IMR-90 (cell line): ENCODE data around the gene C10orf95. TPM values are rescaled to one million over a fixed set of nuclear protein-coding genes. Genes with fewer than 3 reads are reported as not detected.

Source experiments
- ATAC-seq: fragments of 200-7000 bp; cut with Tn5 transposase; 2 replicates; pipeline ENCODE4 v1.9.1; 2020; ENCODE audit warnings: low read depth, mild to moderate bottlenecking, moderate library complexity
- BruUV-seq: library from RNA; stranded (reverse); fragments of 400-500 nt; replicated peaks from 2 replicates; lab custom pipeline; 2021; lab: Mats Ljungman, UMichigan
- CTCF ChIA-PET: fragments of 300-600 bp; formaldehyde crosslinking; extraction: SDS; loops from one replicate; lab custom pipeline; 2021; ENCODE audit warnings: antibody characterized with exemption; lab: Yijun Ruan, JAX
- POLR2A ChIA-PET: fragments of 300-600 bp; sonication (Branson Sonifier 250); formaldehyde crosslinking; loops from one replicate; lab custom pipeline; 2022; ENCODE audit warnings: antibody characterized with exemption; ENCODE audit not compliant: unreplicated experiment; lab: Charles Lee
- DNase-seq: peaks from one replicate; pipeline ENCODE4 v3.0.0; 2013
- H2AFZ ChIP-seq: replicated peaks from 2 replicates; pipeline ENCODE3; 2013; ENCODE audit warnings: low read length, mild to moderate bottlenecking; ENCODE audit not compliant: poor library complexity
- H2AK5ac ChIP-seq: 2 replicates; pipeline ENCODE4 v1.6.1; 2013; ENCODE audit warnings: low read depth, low read length, inconsistent platforms
- H2AK9ac ChIP-seq: replicated peaks from 2 replicates; pipeline ENCODE3; 2013; ENCODE audit warnings: mild to moderate bottlenecking, low read depth, low read length, moderate library complexity; ENCODE audit not compliant: poor library complexity
- H2BK120ac ChIP-seq: 2 replicates; pipeline ENCODE4 v1.6.1; 2013; ENCODE audit warnings: low read depth, low read length, inconsistent platforms
- H2BK15ac ChIP-seq: 3 replicates; pipeline ENCODE4 v1.6.1; 2013; ENCODE audit warnings: low read depth, low read length, inconsistent platforms
- H2BK20ac ChIP-seq: 2 replicates; pipeline ENCODE4 v1.6.1; 2013; ENCODE audit warnings: low read depth, mild to moderate bottlenecking, inconsistent platforms, low read length, moderate library complexity
- H2BK5ac ChIP-seq: 2 replicates; pipeline ENCODE4 v1.6.1; 2013; ENCODE audit warnings: mild to moderate bottlenecking, low read depth, low read length, inconsistent platforms; ENCODE audit not compliant: poor library complexity, severe bottlenecking
- H3K14ac ChIP-seq: replicated peaks from 2 replicates; pipeline ENCODE4 v1.6.1; 2013; ENCODE audit warnings: low read depth, low read length, inconsistent platforms
- H3K18ac ChIP-seq: 2 replicates; pipeline ENCODE4 v1.6.1; 2013; ENCODE audit warnings: low read depth, low read length, control low read depth
- H3K23ac ChIP-seq: 2 replicates; pipeline ENCODE4 v1.6.1; 2013; ENCODE audit warnings: low read depth, low read length, inconsistent platforms
- H3K27ac ChIP-seq: 2 replicates; pipeline ENCODE4 v1.5.1; 2013; ENCODE audit warnings: mild to moderate bottlenecking, control low read depth, low read length; ENCODE audit not compliant: insufficient read depth
- H3K27me3 ChIP-seq: 2 replicates; pipeline ENCODE4 v1.6.1; 2013; ENCODE audit warnings: low read length; ENCODE audit not compliant: control insufficient read depth, insufficient read depth
- H3K36me3 ChIP-seq: 2 replicates; pipeline ENCODE4 v1.6.1; 2013; ENCODE audit warnings: low read length, mixed read lengths; ENCODE audit not compliant: control insufficient read depth, insufficient read depth
- H3K4ac ChIP-seq: 2 replicates; pipeline ENCODE4 v1.6.1; 2013; ENCODE audit warnings: low read depth, low read length, inconsistent platforms
- H3K4me1 ChIP-seq: 2 replicates; pipeline ENCODE4 v1.6.1; 2013; ENCODE audit warnings: low read length, mixed read lengths; ENCODE audit not compliant: control insufficient read depth, insufficient read depth
- H3K4me2 ChIP-seq: 2 replicates; pipeline ENCODE4 v1.6.1; 2013; ENCODE audit warnings: low read depth, mild to moderate bottlenecking, control low read depth, low read length, moderate library complexity
- H3K4me3 ChIP-seq: 2 replicates; pipeline ENCODE4 v1.5.1; 2013; ENCODE audit warnings: low read depth, mild to moderate bottlenecking, control low read depth, low read length, moderate library complexity; ENCODE audit not compliant: insufficient read depth
- H3K56ac ChIP-seq: 2 replicates; pipeline ENCODE4 v1.6.1; 2013; ENCODE audit warnings: low read length, inconsistent platforms; ENCODE audit not compliant: insufficient read depth; ENCODE audit errors: extremely low read depth
- H3K79me1 ChIP-seq, 2 experiments: 2 replicates each; pipeline ENCODE4 v1.6.1; 2013; ENCODE audit warnings: low read length in 2 of 2, inconsistent platforms in 1 of 2, low read depth in 1 of 2
- H3K9ac ChIP-seq: 2 replicates; pipeline ENCODE4 v1.6.1; 2013; ENCODE audit warnings: low read depth, low read length, control low read depth
- H3K9me1 ChIP-seq: 2 replicates; pipeline ENCODE4 v1.6.1; 2013; ENCODE audit warnings: low read length, inconsistent platforms; ENCODE audit not compliant: insufficient read depth
- H3K9me3 ChIP-seq: 2 replicates; pipeline ENCODE4 v1.6.1; 2013; ENCODE audit warnings: low read length; ENCODE audit not compliant: control insufficient read depth, insufficient read depth
- H4K20me1 ChIP-seq: 2 replicates; pipeline ENCODE4 v1.6.1; 2013; ENCODE audit warnings: low read length, inconsistent platforms; ENCODE audit not compliant: insufficient read depth
- H4K5ac ChIP-seq: 2 replicates; pipeline ENCODE4 v1.6.1; 2013; ENCODE audit warnings: mild to moderate bottlenecking, low read depth, low read length, control low read depth
- H4K8ac ChIP-seq, 2 experiments: 2 replicates each; pipeline ENCODE4 v1.6.1; 2013; ENCODE audit warnings: low read depth in 2 of 2, low read length in 2 of 2, control low read depth in 1 of 2, inconsistent platforms in 1 of 2
- H4K91ac ChIP-seq: 2 replicates; pipeline ENCODE4 v1.6.1; 2013; ENCODE audit warnings: low read depth, low read length, inconsistent platforms; ENCODE audit not compliant: insufficient read depth
- BHLHE40 ChIP-seq: fragments of 150-350 bp; IDR thresholded peaks from 2 replicates; pipeline ENCODE4 v1.6.1; 2016; ENCODE audit warnings: mild to moderate bottlenecking, low read depth, low read length
- CEBPB ChIP-seq: IDR thresholded peaks from 2 replicates; pipeline ENCODE4 v1.6.1; 2012; ENCODE audit warnings: low read depth, low read length, improper control_type of control experiment
- CHD1 ChIP-seq: IDR thresholded peaks from 2 replicates; pipeline ENCODE4 v1.6.1; 2012; ENCODE audit warnings: low read depth, low read length, improper control_type of control experiment
- CTCF ChIP-seq: conservative IDR thresholded peaks from 2 replicates; pipeline ENCODE4 v1.5.1; 2012; ENCODE audit warnings: mild to moderate bottlenecking, low read depth, low read length, improper control_type of control experiment
- ELK1 ChIP-seq: fragments of 150-350 bp; IDR thresholded peaks from 2 replicates; pipeline ENCODE4 v1.6.1; 2016; ENCODE audit warnings: low read depth, mild to moderate bottlenecking, low read length, moderate library complexity, borderline replicate concordance
- FOS ChIP-seq: fragments of 150-350 bp; IDR thresholded peaks from 2 replicates; pipeline ENCODE4 v1.6.1; 2016; ENCODE audit warnings: low read depth, low read length
- MAFK ChIP-seq: IDR thresholded peaks from 2 replicates; pipeline ENCODE4 v1.6.1; 2012; ENCODE audit warnings: low read depth, low read length, improper control_type of control experiment
- MAZ ChIP-seq: IDR thresholded peaks from 2 replicates; pipeline ENCODE4 v1.6.1; 2012; ENCODE audit warnings: low read depth, mild to moderate bottlenecking, low read length, improper control_type of control experiment, moderate library complexity, borderline replicate concordance
- MXI1 ChIP-seq: IDR thresholded peaks from 2 replicates; pipeline ENCODE4 v1.6.1; 2012; ENCODE audit warnings: low read depth, mild to moderate bottlenecking, low read length, moderate library complexity, borderline replicate concordance
- NFE2L2 ChIP-seq: fragments of 150-350 bp; IDR thresholded peaks from 2 replicates; pipeline ENCODE4 v1.6.1; 2016; ENCODE audit warnings: low read depth, mild to moderate bottlenecking, low read length
- POLR2A ChIP-seq: IDR thresholded peaks from 2 replicates; pipeline ENCODE4 v1.6.1; 2012; ENCODE audit warnings: mild to moderate bottlenecking, low read depth, low read length
- RAD21 ChIP-seq: IDR thresholded peaks from 2 replicates; pipeline ENCODE4 v1.6.1; 2012; ENCODE audit warnings: low read length, improper control_type of control experiment
- RCOR1 ChIP-seq: IDR thresholded peaks from 2 replicates; pipeline ENCODE4 v1.6.1; 2012; ENCODE audit warnings: mild to moderate bottlenecking, low read length, improper control_type of control experiment; ENCODE audit not compliant: insufficient replicate concordance
- RFX5 ChIP-seq: IDR thresholded peaks from 2 replicates; pipeline ENCODE4 v1.8.0; 2012; ENCODE audit warnings: low read depth, mild to moderate bottlenecking, low read length, moderate library complexity
- SMC3 ChIP-seq: fragments of 150-350 bp; IDR thresholded peaks from 2 replicates; pipeline ENCODE4 v1.6.1; 2016; ENCODE audit warnings: low read depth, mild to moderate bottlenecking, antibody characterized with exemption, low read length, moderate library complexity
- USF2 ChIP-seq: fragments of 150-350 bp; IDR thresholded peaks from 2 replicates; pipeline ENCODE4 v1.6.1; 2017; ENCODE audit warnings: mild to moderate bottlenecking, antibody characterized with exemption, low read length, low read depth
- WGBS, 2 experiments: methylation state at CpG; one replicate each; pipeline versions ENCODE4 v1.1.5 to v1.1.7; 2013; ENCODE audit warnings: missing lambda C conversion rate in 2 of 2; ENCODE audit not compliant: insufficient read length in 1 of 2; ENCODE audit errors: extremely low coverage in 2 of 2; 5-methylcytosine and 5-hydroxymethylcytosine counted together
- dilution Hi-C: fragments of 300-500 bp; cut with HindIII; formaldehyde crosslinking; loops from one replicate; pipeline ENCODE4 v1.14.3; 2018; ENCODE audit warnings: low sequenced_read_pairs; ENCODE audit not compliant: unreplicated experiment
- in situ Hi-C: fragments of 300-500 bp; cut with MboI; formaldehyde crosslinking; loops from 3 replicates; pipeline ENCODE4 v1.14.3; 2019; ENCODE audit warnings: low sequenced_read_pairs, inconsistent platforms, mixed read lengths
- intact Hi-C: fragments of 100-400 bp; cut with micrococcal nuclease; formaldehyde crosslinking; loops from 2 replicates; pipeline ENCODE4 v1.10.0; 2022
- polyA plus RNA-seq, 3 experiments: library from polyadenylated mRNA; depleted of rRNA; stranded (reverse); fragments of >200 nt; gene quantifications; 2 replicates each; pipeline ENCODE4 v1.2.3, GENCODE V29; 2012; ENCODE audit warnings: low replicate concordance in 1 of 3
- total RNA-seq: library from RNA; depleted of rRNA; stranded (reverse); fragments of >200 nt; gene quantifications from 2 replicates; pipeline ENCODE4 v1.2.3, GENCODE V29; 2012

C10orf95 gene
- total and polyA plus RNA-seq, 2 of the 4 experiments (the other 2 are of a cell fraction): not detected

- WGBS, 2 experiments: no CpG with 5 or more reads among the region's 3 CpGs
Observed at GRCh38 chr10:102499356-102499755, 48.0 kb upstream of the C10orf95 start.

More at GRCh38 chr10:102499356-102499755, 48.0 kb upstream of the C10orf95 start:
- Histone ChIP-seq H2BK120ac (no peak overlapping the region), H2BK15ac (no peak overlapping the region), H2AFZ (no peak overlapping the region), H3K4me2 (no peak overlapping the region), H3K4me1 (no peaks in the 10 kb centered on the region; the same call in 1 of the 2 replicates), H4K20me1 (peaks cover 63% of the 10 kb centered on the region), H3K27ac (no peak overlapping the region), H3K27me3 (no peaks in the 10 kb centered on the region), H4K8ac (no peak overlapping the region), H4K91ac (no peak overlapping the region), H3K79me1 (peaks cover 5 to 47% of the 10 kb centered on the region in 2 experiments), H4K5ac (no peak overlapping the region), H2BK5ac (no peak overlapping the region), H3K9ac (no peak overlapping the region), H3K36me3 (no peaks in the 10 kb centered on the region; the same call in 1 of the 2 replicates), H3K56ac (no peak overlapping the region), H2AK5ac (no peak overlapping the region), H3K9me3 (no peaks in the 10 kb centered on the region), H3K9me1 (peaks cover 3% of the 10 kb centered on the region; the same call in 1 of the 2 replicates), H3K18ac (no peak overlapping the region), H2AK9ac (no peak overlapping the region), H3K14ac (no peak overlapping the region), H3K4ac (no peak overlapping the region), H2BK20ac (no peak overlapping the region), H3K4me3 (no peak overlapping the region), H3K23ac (no peak overlapping the region)
- CTCF ChIA-PET: no interaction called here
- POLR2A ChIA-PET: no interaction called here
- ATAC-seq: no peak
- intact Hi-C loops: no loop called here
- no peak for DNase-seq
- dilution Hi-C loops: no loop called here
- in situ Hi-C loops: no loop called here
- TF ChIP-seq USF2: no peak
- TF ChIP-seq NFE2L2: no peak
- TF ChIP-seq SMC3: no peak
- no peak for TF ChIP-seq FOS
- TF ChIP-seq CEBPB: no peak
- no peak for TF ChIP-seq POLR2A
- TF ChIP-seq BHLHE40: no peak
- no peak for TF ChIP-seq MXI1
- no peak for TF ChIP-seq RFX5
- no peak for TF ChIP-seq MAFK
- TF ChIP-seq CHD1: no peak
- no peak for TF ChIP-seq ELK1
- TF ChIP-seq CTCF: no peak
- TF ChIP-seq MAZ: no peak
- TF ChIP-seq RCOR1: no peak
- no peak for TF ChIP-seq RAD21
- BruUV-seq: no TSS peak
